Fibroblast of lung (primary cell): ENCODE measurements around the gene ODF4. TPM values are rescaled to one million over a fixed set of nuclear protein-coding genes. Genes with fewer than 3 reads are reported as not detected.

Experiments
- DNase-seq, 2 donors: peaks; one replicate each; pipeline versions ENCODE4 v3.0.0 to v3.0.0-alpha.2; 2010; ENCODE audit warnings: low read depth in 2 of 2
- H2AFZ ChIP-seq: 2 replicates; pipeline ENCODE4 v1.5.1; 2012; ENCODE audit warnings: low read length, control low read depth, inconsistent platforms
- H3K27ac ChIP-seq: 2 replicates; pipeline ENCODE4 v1.5.1; 2011; ENCODE audit warnings: low read length, control low read depth; ENCODE audit not compliant: insufficient read depth
- H3K27me3 ChIP-seq: 2 replicates; pipeline ENCODE4 v1.5.1; 2011; ENCODE audit warnings: mild to moderate bottlenecking, low read length; ENCODE audit not compliant: control insufficient read depth, insufficient read depth
- H3K36me3 ChIP-seq: 2 replicates; pipeline ENCODE4 v1.5.1; 2011; ENCODE audit warnings: low read length; ENCODE audit not compliant: control insufficient read depth, insufficient read depth
- H3K4me1 ChIP-seq: 2 replicates; pipeline ENCODE4 v1.5.1; 2011; ENCODE audit warnings: low read length; ENCODE audit not compliant: control insufficient read depth, insufficient read depth; ENCODE audit errors: extremely low read depth
- H3K4me2 ChIP-seq: 2 replicates; pipeline ENCODE4 v1.5.1; 2011; ENCODE audit warnings: low read length, control low read depth; ENCODE audit not compliant: insufficient read depth; ENCODE audit errors: extremely low read depth
- H3K4me3 ChIP-seq, 4 experiments: fragments of 200-600 bp in 1 of 4; sonication (generic) in 1 of 4; replicated peaks in 1 of 4; 2 replicates each; pipeline ENCODE4 v1.5.1; 2011 to 2016; ENCODE audit warnings: low read length in 4 of 4, low read depth in 3 of 4, mild to moderate bottlenecking in 3 of 4, control low read depth in 2 of 4, inconsistent platforms in 1 of 4, mixed read lengths in 1 of 4; ENCODE audit not compliant: insufficient read depth in 1 of 4; ENCODE audit errors: control extremely low read depth in 1 of 4
- H3K79me2 ChIP-seq: 2 replicates; pipeline ENCODE4 v1.5.1; 2012; ENCODE audit warnings: mild to moderate bottlenecking, low read length, inconsistent platforms; ENCODE audit not compliant: control insufficient read depth, insufficient read depth
- H3K9ac ChIP-seq: 2 replicates; pipeline ENCODE4 v1.5.1; 2011; ENCODE audit warnings: mild to moderate bottlenecking, low read length, control low read depth; ENCODE audit not compliant: insufficient read depth
- H3K9me3 ChIP-seq: 2 replicates; pipeline ENCODE4 v1.5.1; 2012; ENCODE audit warnings: low read depth, low read length; ENCODE audit not compliant: control insufficient read depth, insufficient read depth
- H4K20me1 ChIP-seq: 2 replicates; pipeline ENCODE4 v1.5.1; 2011; ENCODE audit warnings: low read length; ENCODE audit not compliant: control insufficient read depth, insufficient read depth; ENCODE audit errors: extremely low read depth
- EZH2 ChIP-seq: IDR thresholded peaks from 2 replicates; pipeline ENCODE4 v1.5.1; 2012; ENCODE audit warnings: low read length, control low read depth, mild to moderate bottlenecking; ENCODE audit errors: missing control alignments
- polyA plus RNA-seq, 2 donors: library from polyadenylated mRNA; depleted of rRNA in 1 of 2; stranded (reverse) in 1 of 2; unstranded in 1 of 2; fragments of >200 nt; gene quantifications; 2 replicates each; pipeline ENCODE4 v1.2.1, GENCODE V29; 2011 to 2012; ENCODE audit warnings: missing spikeins in 1 of 2
- total RNA-seq: library from RNA; depleted of rRNA; stranded (reverse); fragments of >200 nt; gene quantifications from 2 replicates; pipeline ENCODE4 v1.2.1, GENCODE V29; 2014
- TF ChIP-seq, protein P1 (sequence below), 2 donors: IDR thresholded peaks in 1 of 2; conservative IDR thresholded peaks in 1 of 2; 1 replicate in 1 of 2; 2 replicates in 1 of 2; pipeline ENCODE4 v1.5.1; 2011 to 2012; ENCODE audit warnings: low read length in 2 of 2, control low read depth in 1 of 2, inconsistent platforms in 1 of 2, low read depth in 1 of 2, mild to moderate bottlenecking in 1 of 2

Gene ODF4
- total and polyA plus RNA-seq, 2 donors (not counting 1 experiment from before 2014, with no cell fraction given), result not detected

GRCh38 chr17:8332128-8332527, 7.5 kb upstream of the ODF4 start:
- H2AFZ ChIP-seq, result no peak overlapping the region
- no peak for TF ChIP-seq EZH2
- TF ChIP-seq, protein P1, sequence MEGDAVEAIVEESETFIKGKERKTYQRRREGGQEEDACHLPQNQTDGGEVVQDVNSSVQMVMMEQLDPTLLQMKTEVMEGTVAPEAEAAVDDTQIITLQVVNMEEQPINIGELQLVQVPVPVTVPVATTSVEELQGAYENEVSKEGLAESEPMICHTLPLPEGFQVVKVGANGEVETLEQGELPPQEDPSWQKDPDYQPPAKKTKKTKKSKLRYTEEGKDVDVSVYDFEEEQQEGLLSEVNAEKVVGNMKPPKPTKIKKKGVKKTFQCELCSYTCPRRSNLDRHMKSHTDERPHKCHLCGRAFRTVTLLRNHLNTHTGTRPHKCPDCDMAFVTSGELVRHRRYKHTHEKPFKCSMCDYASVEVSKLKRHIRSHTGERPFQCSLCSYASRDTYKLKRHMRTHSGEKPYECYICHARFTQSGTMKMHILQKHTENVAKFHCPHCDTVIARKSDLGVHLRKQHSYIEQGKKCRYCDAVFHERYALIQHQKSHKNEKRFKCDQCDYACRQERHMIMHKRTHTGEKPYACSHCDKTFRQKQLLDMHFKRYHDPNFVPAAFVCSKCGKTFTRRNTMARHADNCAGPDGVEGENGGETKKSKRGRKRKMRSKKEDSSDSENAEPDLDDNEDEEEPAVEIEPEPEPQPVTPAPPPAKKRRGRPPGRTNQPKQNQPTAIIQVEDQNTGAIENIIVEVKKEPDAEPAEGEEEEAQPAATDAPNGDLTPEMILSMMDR (conservative IDR thresholded peaks at IDR 0.05 in 1 of 2, IDR thresholded peaks at IDR 0.05 in 1 of 2; ENCODE audit: low read depth in 1 of 2, low read length in 2 of 2), result no peak

GRCh38 chr17:8332688-8333087, 7.0 kb upstream of the ODF4 start:
- Histone ChIP-seq H3K4me3 (no peak overlapping the region), H3K9me3 (no peaks in the 10 kb centered on the region), H3K36me3 (no peaks in the 10 kb centered on the region), H3K27ac (no peak overlapping the region), H3K79me2 (no peaks in the 10 kb centered on the region), H4K20me1 (no peaks in the 10 kb centered on the region), H2AFZ (no peak overlapping the region), H3K9ac (no peak overlapping the region), H3K4me1 (no peaks in the 10 kb centered on the region), H3K27me3 (peaks cover under 1% of the 10 kb centered on the region), H3K4me2 (no peak overlapping the region)
- no peak for DNase-seq
- TF ChIP-seq, protein P1 (conservative IDR thresholded peaks at IDR 0.05 in 1 of 2, IDR thresholded peaks at IDR 0.05 in 1 of 2; ENCODE audit: low read depth in 1 of 2, low read length in 2 of 2), result no peak
- TF ChIP-seq EZH2, result no peak

More at GRCh38 chr17:8332128-8332527, 7.5 kb upstream of the ODF4 start:
- Histone ChIP-seq H3K9me3 (no peaks in the 10 kb centered on the region), H3K4me3 (no peak overlapping the region), H3K27ac (no peak overlapping the region), H3K36me3 (no peaks in the 10 kb centered on the region), H3K27me3 (no peaks in the 10 kb centered on the region), H3K79me2 (no peaks in the 10 kb centered on the region), H4K20me1 (no peaks in the 10 kb centered on the region), H3K9ac (no peak overlapping the region), H3K4me2 (no peak overlapping the region), H3K4me1 (no peaks in the 10 kb centered on the region)
- no peak for DNase-seq

GRCh38 chr17:8333281-8333680, 6.4 kb upstream of the ODF4 start:
- H2AFZ ChIP-seq, result no peak overlapping the region
- H3K9me3 ChIP-seq, result no peaks in the 10 kb centered on the region
- H3K27ac ChIP-seq, result no peak overlapping the region
- H3K79me2 ChIP-seq, result no peaks in the 10 kb centered on the region
- no peak overlapping the region for H3K4me2 ChIP-seq
- no peaks in the 10 kb centered on the region for H3K4me1 ChIP-seq
- no peak for DNase-seq
- TF ChIP-seq, protein P1 (conservative IDR thresholded peaks at IDR 0.05 in 1 of 2, IDR thresholded peaks at IDR 0.05 in 1 of 2; ENCODE audit: low read depth in 1 of 2, low read length in 2 of 2), result no peak
- TF ChIP-seq EZH2, result no peak
- H3K9ac ChIP-seq, result no peak overlapping the region
- H3K27me3 ChIP-seq, result peaks cover 6% of the 10 kb centered on the region
- H3K36me3 ChIP-seq, result no peaks in the 10 kb centered on the region
- no peaks in the 10 kb centered on the region for H4K20me1 ChIP-seq
- no peak overlapping the region for H3K4me3 ChIP-seq
